ENCODE data around the gene KIF21B. TPM values are rescaled to one million over a fixed set of nuclear protein-coding genes. Genes with fewer than 3 reads are reported as not detected.

KIF21B gene
- total and polyA plus RNA-seq, 9 of the 15 experiments (the other 6 are each of a cell fraction or from before 2014, with no cell fraction given) = 0.46 to 13.4 (median 5.9) TPM

DNA sequence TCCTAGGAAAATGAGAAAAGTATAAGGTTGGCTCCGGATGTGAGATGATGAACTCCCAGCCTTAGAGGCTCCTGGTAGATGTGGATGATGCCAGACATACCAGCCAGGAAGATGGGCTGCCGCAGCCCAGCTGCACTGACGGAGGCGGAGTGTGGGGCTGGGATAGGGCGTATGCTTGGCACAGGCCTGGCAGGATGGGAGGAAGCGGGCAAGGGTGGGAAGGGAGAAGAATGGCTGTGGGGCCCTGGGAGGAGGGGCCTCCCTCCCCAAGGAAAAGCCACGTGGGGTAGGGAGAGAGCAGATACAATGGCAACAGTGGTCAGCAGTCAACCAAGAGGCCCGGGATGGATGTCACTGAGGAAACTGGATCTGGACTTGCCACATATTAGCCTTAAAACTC, 41.3 kb upstream of the KIF21B start:
- ChIA-PET POLR2A (interaction anchor here (1.1 kb wide), 1 partner anchor 16 kb away, joined by 5 read pairs; no protein-coding TSS in a partner anchor), CTCF (ENCODE audit: low intra/inter-chr PET ratio) (interaction anchor here (0.6 kb wide), 1 partner anchor 29 kb away, joined by 3 read pairs; no protein-coding TSS in a partner anchor)
- no peak overlapping the region for H3K9ac ChIP-seq (ENCODE audit: insufficient read depth in 1 of 2, low read depth in 2 of 2, low read length in 2 of 2)
- H3K4me1 ChIP-seq (replicated peaks in 1 of 2; ENCODE audit: control insufficient read depth in 2 of 2, insufficient read depth in 2 of 2, low read length in 2 of 2) = peaks cover 0 to 1% of the 10 kb centered on the region in 2 experiments; a peak in 2 of 5 replicates
- intact Hi-C loops (cut with micrococcal nuclease) (no loop called here), in situ Hi-C loops (cut with MboI) (no loop called here)
- TF ChIP-seq ESRRA (IDR thresholded peaks at IDR 0.05; ENCODE audit: borderline replicate concordance, low read depth) = no peak
- no peak for TF ChIP-seq GABPB2 (CRISPR knock-in tag; conservative IDR thresholded peaks at IDR 0.05)
- TF ChIP-seq MCM3 (IDR thresholded peaks at IDR 0.05) = no peak
- TF ChIP-seq NR4A1 (CRISPR knock-in tag; IDR thresholded peaks at IDR 0.05) = no peak
- no peak for TF ChIP-seq NR4A1 (tag; IDR thresholded peaks at IDR 0.05)
- no peak for TF ChIP-seq PCBP2 (IDR thresholded peaks at IDR 0.05; ENCODE audit: low read depth, low read length, poor library complexity, severe bottlenecking)
- no peak for TF ChIP-seq RFX1 (IDR thresholded peaks at IDR 0.05)
- TF ChIP-seq, protein P1, sequence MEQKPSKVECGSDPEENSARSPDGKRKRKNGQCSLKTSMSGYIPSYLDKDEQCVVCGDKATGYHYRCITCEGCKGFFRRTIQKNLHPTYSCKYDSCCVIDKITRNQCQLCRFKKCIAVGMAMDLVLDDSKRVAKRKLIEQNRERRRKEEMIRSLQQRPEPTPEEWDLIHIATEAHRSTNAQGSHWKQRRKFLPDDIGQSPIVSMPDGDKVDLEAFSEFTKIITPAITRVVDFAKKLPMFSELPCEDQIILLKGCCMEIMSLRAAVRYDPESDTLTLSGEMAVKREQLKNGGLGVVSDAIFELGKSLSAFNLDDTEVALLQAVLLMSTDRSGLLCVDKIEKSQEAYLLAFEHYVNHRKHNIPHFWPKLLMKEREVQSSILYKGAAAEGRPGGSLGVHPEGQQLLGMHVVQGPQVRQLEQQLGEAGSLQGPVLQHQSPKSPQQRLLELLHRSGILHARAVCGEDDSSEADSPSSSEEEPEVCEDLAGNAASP (IDR thresholded peaks at IDR 0.05) = no peak
- no peak for TF ChIP-seq TCF7 (IDR thresholded peaks at IDR 0.05; ENCODE audit: borderline replicate concordance)
- TF ChIP-seq, protein P2, sequence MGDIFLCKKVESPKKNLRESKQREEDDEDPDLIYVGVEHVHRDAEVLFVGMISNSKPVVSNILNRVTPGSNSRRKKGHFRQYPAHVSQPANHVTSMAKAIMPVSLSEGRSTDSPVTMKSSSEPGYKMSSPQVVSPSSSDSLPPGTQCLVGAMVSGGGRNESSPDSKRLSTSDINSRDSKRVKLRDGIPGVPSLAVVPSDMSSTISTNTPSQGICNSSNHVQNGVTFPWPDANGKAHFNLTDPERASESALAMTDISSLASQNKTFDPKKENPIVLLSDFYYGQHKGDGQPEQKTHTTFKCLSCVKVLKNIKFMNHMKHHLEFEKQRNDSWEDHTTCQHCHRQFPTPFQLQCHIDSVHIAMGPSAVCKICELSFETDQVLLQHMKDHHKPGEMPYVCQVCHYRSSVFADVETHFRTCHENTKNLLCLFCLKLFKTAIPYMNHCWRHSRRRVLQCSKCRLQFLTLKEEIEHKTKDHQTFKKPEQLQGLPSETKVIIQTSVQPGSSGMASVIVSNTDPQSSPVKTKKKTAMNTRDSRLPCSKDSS (IDR thresholded peaks at IDR 0.05; ENCODE audit: low read depth, partially characterized antibody) = no peak
- no peak for TF ChIP-seq NCOA2 (IDR thresholded peaks at IDR 0.05; ENCODE audit: partially characterized antibody in 2 of 2)
- no peak overlapping the region for H3K4me2 ChIP-seq (ENCODE audit: insufficient read depth, low read length)
- H3K27me3 ChIP-seq (ENCODE audit: control insufficient read depth in 2 of 2, insufficient read depth in 2 of 2, low read length in 2 of 2) = peaks cover 49 to 86% of the 10 kb centered on the region in 2 experiments
- H4K20me1 ChIP-seq (replicated peaks; ENCODE audit: control insufficient read depth, insufficient read depth, low read length) = peaks cover 23% of the 10 kb centered on the region; the same call in 1 of the 2 replicates
- H3K9me1 ChIP-seq (ENCODE audit: control insufficient read depth, insufficient read depth, low read length) = peaks cover 4% of the 10 kb centered on the region
- ATAC-seq (no peak), DNase-seq (ENCODE audit: extremely low read depth in 1 of 4, low spot score in 3 of 4) (no peak), FAIRE-seq (no peak)
- H3K36me3 ChIP-seq (ENCODE audit: control insufficient read depth, insufficient read depth, low read length) = no peaks in the 10 kb centered on the region
- no peak overlapping the region for H3K4me3 ChIP-seq
- no peaks in the 10 kb centered on the region for H3K9me3 ChIP-seq (replicated peaks; ENCODE audit: control insufficient read depth, insufficient read depth, low read depth, low read length)
- H3K27ac ChIP-seq (ENCODE audit: extremely low read depth, low read depth, low read length) = no peak overlapping the region
- H3K79me2 ChIP-seq (ENCODE audit: control insufficient read depth, insufficient read depth, low read length) = no peaks in the 10 kb centered on the region
- BruUV-seq (replicated peaks) = no TSS peak
- no peak overlapping the region for H2AFZ ChIP-seq (ENCODE audit: low read depth, low read length)
- under 1% methylated on average over 8 of the region's 8 CpGs for WGBS (ENCODE audit: insufficient coverage, low coverage, missing lambda C conversion rate)
